K562 (cell line): ENCODE results near the gene GALR1. TPM values are rescaled to one million over a fixed set of nuclear protein-coding genes. Genes with fewer than 3 reads are reported as not detected.

Source experiments
- ATAC-seq: fragments of 200-7000 bp; cut with Tn5 transposase; 3 replicates; pipeline ENCODE4 v1.9.1; 2020; ENCODE audit warnings: moderate library complexity
- BruUV-seq: library from RNA; stranded (reverse); fragments of 400-500 nt; replicated peaks from 2 replicates; lab custom pipeline; 2021; lab: Mats Ljungman, UMichigan
- CTCF ChIA-PET: fragments of 300-600 bp; formaldehyde crosslinking; extraction: SDS; loops from one replicate; lab custom pipeline; 2021; ENCODE audit warnings: low intra/inter-chr PET ratio; lab: Yijun Ruan, JAX
- POLR2A ChIA-PET: fragments of 300-600, 350-650 bp; sonication (Branson Sonifier 250); formaldehyde crosslinking; extraction: SDS; loops from one replicate; lab custom pipeline; 2021; ENCODE audit warnings: antibody characterized with exemption, inconsistent platforms; lab: Yijun Ruan, JAX
- DNase-seq, 4 experiments: peaks; one replicate each; pipeline versions ENCODE4 v3.0.0 to v3.0.0-alpha.2; 2011 to 2018; ENCODE audit warnings: low spot score in 3 of 4, mixed read lengths in 3 of 4; ENCODE audit errors: extremely low read depth in 1 of 4
- FAIRE-seq: peaks from 2 replicates; lab custom pipeline; 2011; peaks lifted over from hg19 to GRCh38; lab: Jason Lieb, UNC
- H2AFZ ChIP-seq: 2 replicates; pipeline ENCODE4 v1.6.0; 2011; ENCODE audit warnings: low read depth, low read length, control low read depth, inconsistent platforms
- H3K27ac ChIP-seq: fragments of 200-600 bp; 3 replicates; pipeline ENCODE4 v1.8.0; 2011; ENCODE audit warnings: low read depth, mild to moderate bottlenecking, control low read depth, inconsistent platforms, low read length, moderate library complexity, mixed read lengths; ENCODE audit errors: extremely low read depth
- H3K27me3 ChIP-seq, 2 experiments: fragments of 300-600 bp in 1 of 2; 2 replicates in 1 of 2; 3 replicates in 1 of 2; pipeline versions ENCODE4 v1.6.0 to v1.8.0; 2011; ENCODE audit warnings: inconsistent platforms in 2 of 2, low read length in 2 of 2, mild to moderate bottlenecking in 1 of 2, mixed read lengths in 1 of 2, moderate library complexity in 1 of 2; ENCODE audit not compliant: control insufficient read depth in 2 of 2, insufficient read depth in 2 of 2
- H3K36me3 ChIP-seq: fragments of 300-600 bp; 3 replicates; pipeline ENCODE4 v1.8.0; 2011; ENCODE audit warnings: mild to moderate bottlenecking, low read length, inconsistent platforms; ENCODE audit not compliant: control insufficient read depth, insufficient read depth
- H3K4me1 ChIP-seq, 2 experiments: fragments of 200-600 bp in 1 of 2; replicated peaks in 1 of 2; 2 replicates in 1 of 2; 3 replicates in 1 of 2; pipeline versions ENCODE4 v1.5.1 to v1.8.0; 2011; ENCODE audit warnings: inconsistent platforms in 2 of 2, low read length in 2 of 2, mild to moderate bottlenecking in 1 of 2, mixed read lengths in 1 of 2, moderate library complexity in 1 of 2; ENCODE audit not compliant: control insufficient read depth in 2 of 2, insufficient read depth in 2 of 2
- H3K4me2 ChIP-seq: 2 replicates; pipeline ENCODE4 v1.6.1; 2011; ENCODE audit warnings: low read length, control low read depth, inconsistent platforms, mixed read lengths; ENCODE audit not compliant: insufficient read depth
- H3K4me3 ChIP-seq: fragments of 200-600 bp; sonication (generic), shearing (Covaris generic); 2 replicates; pipeline ENCODE4 v1.5.1; 2016; ENCODE audit warnings: control low read depth, inconsistent platforms
- H3K79me2 ChIP-seq: fragments of 200-600 bp; 3 replicates; pipeline ENCODE4 v1.8.0; 2011; ENCODE audit warnings: low read length, inconsistent platforms; ENCODE audit not compliant: control insufficient read depth, insufficient read depth
- H3K9ac ChIP-seq, 2 experiments: 2 replicates each; pipeline versions ENCODE4 v1.6.0 to v1.6.1; 2011; ENCODE audit warnings: low read depth in 2 of 2, low read length in 2 of 2, control low read depth in 1 of 2, inconsistent platforms in 1 of 2, mild to moderate bottlenecking in 1 of 2, mixed read lengths in 1 of 2; ENCODE audit not compliant: insufficient read depth in 1 of 2
- H3K9me1 ChIP-seq: one replicate; pipeline ENCODE4 v1.6.0; 2011; ENCODE audit warnings: inconsistent platforms, mild to moderate bottlenecking, low read length, moderate library complexity; ENCODE audit not compliant: control insufficient read depth, insufficient read depth
- H3K9me3 ChIP-seq: replicated peaks from 2 replicates; pipeline ENCODE4 v1.5.1; 2011; ENCODE audit warnings: low read depth, low read length, inconsistent platforms; ENCODE audit not compliant: control insufficient read depth, insufficient read depth
- H4K20me1 ChIP-seq: replicated peaks from 2 replicates; pipeline ENCODE4 v1.6.1; 2011; ENCODE audit warnings: low read length, inconsistent platforms, mixed read lengths; ENCODE audit not compliant: control insufficient read depth, insufficient read depth
- CREM ChIP-seq: IDR thresholded peaks from 2 replicates; pipeline ENCODE4 v1.6.1; 2014; ENCODE audit warnings: antibody characterized with exemption, low read depth
- CTBP1 ChIP-seq: fragments of 450-650 bp; IDR thresholded peaks from 2 replicates; pipeline ENCODE4 v1.6.1; 2016; ENCODE audit warnings: borderline replicate concordance
- HBP1 ChIP-seq: fragments of 450-650 bp; formaldehyde crosslinking; IDR thresholded peaks from 2 replicates; pipeline ENCODE4 v1.4.0; 2022; ENCODE audit warnings: missing genetic modification characterization
- MEIS2 ChIP-seq: fragments of 450-650 bp; IDR thresholded peaks from 2 replicates; pipeline ENCODE4 v1.6.1; 2014; ENCODE audit warnings: mild to moderate bottlenecking; ENCODE audit not compliant: partially characterized antibody
- MITF ChIP-seq: IDR thresholded peaks from 2 replicates; pipeline ENCODE4 v1.6.1; 2014; ENCODE audit warnings: antibody characterized with exemption
- TCF7L2 ChIP-seq: fragments of 150-350 bp; IDR thresholded peaks from 2 replicates; pipeline ENCODE4 v1.6.1; 2016; ENCODE audit warnings: low read depth, mild to moderate bottlenecking, low read length, moderate library complexity
- THAP12 ChIP-seq: fragments of 250-450 bp; sonication (Bioruptor Pico); IDR thresholded peaks from 2 replicates; pipeline ENCODE4 v1.9.0; 2021; ENCODE audit warnings: mild to moderate bottlenecking, inconsistent platforms
- YBX1 ChIP-seq: fragments of 450-650 bp; IDR thresholded peaks from 2 replicates; pipeline ENCODE4 v1.7.1; 2016; ENCODE audit warnings: mild to moderate bottlenecking
- ZNF253 ChIP-seq: fragments of 250-450 bp; sonication (Bioruptor Pico); conservative IDR thresholded peaks from 2 replicates; pipeline ENCODE4 v1.6.1; 2021; ENCODE audit warnings: mild to moderate bottlenecking
- WGBS: fragments of 100-300 bp; shearing (Covaris generic); methylation state at CpG from one replicate; pipeline ENCODE4 v1.1.6; 2016; ENCODE audit warnings: low coverage, mixed read lengths; ENCODE audit not compliant: insufficient coverage; ENCODE audit errors: missing lambda C conversion rate; 5-methylcytosine and 5-hydroxymethylcytosine counted together
- in situ Hi-C: fragments of 300-500 bp; cut with MboI; formaldehyde crosslinking; loops from 4 replicates; pipeline ENCODE4 v1.15.0; 2018; ENCODE audit warnings: inconsistent platforms, mixed read lengths
- intact Hi-C: fragments of 100-400 bp; cut with micrococcal nuclease; formaldehyde crosslinking; loops from 2 replicates; pipeline ENCODE4 v1.14.2; 2022
- polyA plus RNA-seq, 8 experiments: library from polyadenylated mRNA; depleted of rRNA in 4 of 8; stranded (reverse) in 5 of 8; unstranded in 3 of 8; fragments of >200 nt; fragmentation: Nextera tagmentation in 2 of 8; fragmentation: Illumina TruSeq in 1 of 8; extraction: Ambion mirVana in 2 of 8; extraction: Trizol in 1 of 8; gene quantifications; 2 replicates each; pipeline versions ENCODE4 v1.2.1 to v1.2.3, GENCODE V29; 2011 to 2014; ENCODE audit warnings: inconsistent platforms in 1 of 8, missing spikeins in 1 of 8
- total RNA-seq, 7 experiments: library from RNA; depleted of rRNA in 6 of 7; stranded (reverse); fragments of >200 nt in 6 of 7; fragmentation: Illumina TruSeq in 2 of 7; extraction: Trizol in 2 of 7; gene quantifications; 2 replicates each; pipeline versions ENCODE4 v1.2.1 to v1.2.3, GENCODE V29; 2011 to 2021; ENCODE audit warnings: low replicate concordance in 1 of 7
- TF ChIP-seq, protein P1 (sequence below): sonication (generic); formaldehyde crosslinking; IDR thresholded peaks from 2 replicates; pipeline ENCODE4 v1.8.1; 2023; ENCODE audit warnings: mild to moderate bottlenecking, missing genetic modification reagents

Gene GALR1
- total and polyA plus RNA-seq, 9 of the 15 experiments (the other 6 are each of a cell fraction or from before 2014, with no cell fraction given): not detected

DNA sequence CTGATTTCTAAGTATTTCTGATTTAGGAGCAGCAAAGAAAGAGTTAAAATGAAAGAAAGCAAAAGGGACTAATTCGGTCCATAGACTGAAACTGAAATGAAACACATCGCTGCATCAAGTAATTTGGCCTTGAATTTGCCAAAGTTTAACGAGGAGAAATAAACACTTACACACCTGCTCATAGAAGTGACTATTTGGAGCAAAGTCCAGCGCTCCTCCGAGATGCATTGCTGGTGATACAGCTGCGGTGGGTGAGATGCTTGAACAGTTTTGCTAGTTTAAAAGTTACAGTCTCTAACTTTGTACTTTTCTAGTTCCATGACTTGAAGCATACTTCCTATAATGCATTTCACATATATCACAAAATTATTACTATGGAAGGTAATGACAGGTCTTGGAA, 18.3 kb downstream of the GALR1 start:
- H2AFZ ChIP-seq: no peak overlapping the region
- no peak overlapping the region for H3K9ac ChIP-seq
- H3K4me1 ChIP-seq: no peaks in the 10 kb centered on the region
- no peaks in the 10 kb centered on the region for H3K9me1 ChIP-seq
- H3K79me2 ChIP-seq: no peaks in the 10 kb centered on the region
- no peak for TF ChIP-seq YBX1
- no peak for TF ChIP-seq CREM
- intact Hi-C loops (no loop called here), in situ Hi-C loops (no loop called here)
- H3K27me3 ChIP-seq: no peaks in the 10 kb centered on the region
- no peak for DNase-seq
- no peaks in the 10 kb centered on the region for H3K9me3 ChIP-seq
- 0% methylated on average over 6 of the region's 6 CpGs for WGBS
- ChIA-PET POLR2A (no interaction called here), CTCF (no interaction called here)
- H4K20me1 ChIP-seq: no peaks in the 10 kb centered on the region
- H3K27ac ChIP-seq: no peak overlapping the region
- H3K4me3 ChIP-seq: no peak overlapping the region
- no TSS peak for BruUV-seq
- H3K36me3 ChIP-seq: no peaks in the 10 kb centered on the region
- no peak for FAIRE-seq
- ATAC-seq: no peak
- H3K4me2 ChIP-seq: no peak overlapping the region

DNA sequence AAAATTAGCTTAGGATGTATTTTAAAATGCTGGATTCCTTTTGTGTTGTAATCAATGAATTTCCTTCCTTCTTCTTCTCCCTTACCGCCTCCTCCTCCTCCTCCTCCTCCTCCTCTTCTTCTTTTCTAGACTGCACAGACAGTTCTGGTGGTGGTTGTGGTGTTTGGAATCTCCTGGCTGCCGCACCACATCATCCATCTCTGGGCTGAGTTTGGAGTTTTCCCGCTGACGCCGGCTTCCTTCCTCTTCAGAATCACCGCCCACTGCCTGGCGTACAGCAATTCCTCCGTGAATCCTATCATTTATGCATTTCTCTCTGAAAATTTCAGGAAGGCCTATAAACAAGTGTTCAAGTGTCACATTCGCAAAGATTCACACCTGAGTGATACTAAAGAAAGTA, 18.8 kb downstream of the GALR1 start:
- intact Hi-C loops: no loop called here
- POLR2A ChIA-PET: no interaction called here
- WGBS: 5% methylated on average over 3 of the region's 9 CpGs

More for the DNA sequence above, 18.8 kb downstream of the GALR1 start:
- H3K9ac ChIP-seq: no peak overlapping the region
- TF ChIP-seq HBP1 (CRISPR knock-in tag): no peak
- no peak for TF ChIP-seq CTBP1
- TF ChIP-seq TCF7L2: no peak
- TF ChIP-seq MITF: no peak
- TF ChIP-seq THAP12 (CRISPR knock-in tag): no peak
- no peak for TF ChIP-seq MEIS2
- no peak for TF ChIP-seq ZNF253 (CRISPR knock-in tag)
- TF ChIP-seq, protein P1, sequence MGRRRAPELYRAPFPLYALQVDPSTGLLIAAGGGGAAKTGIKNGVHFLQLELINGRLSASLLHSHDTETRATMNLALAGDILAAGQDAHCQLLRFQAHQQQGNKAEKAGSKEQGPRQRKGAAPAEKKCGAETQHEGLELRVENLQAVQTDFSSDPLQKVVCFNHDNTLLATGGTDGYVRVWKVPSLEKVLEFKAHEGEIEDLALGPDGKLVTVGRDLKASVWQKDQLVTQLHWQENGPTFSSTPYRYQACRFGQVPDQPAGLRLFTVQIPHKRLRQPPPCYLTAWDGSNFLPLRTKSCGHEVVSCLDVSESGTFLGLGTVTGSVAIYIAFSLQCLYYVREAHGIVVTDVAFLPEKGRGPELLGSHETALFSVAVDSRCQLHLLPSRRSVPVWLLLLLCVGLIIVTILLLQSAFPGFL (CRISPR knock-in tag): no peak
- TF ChIP-seq, all 486 proteins: peak for 0
- Histone ChIP-seq H3K4me1 (no peaks in the 10 kb centered on the region), H3K79me2 (no peaks in the 10 kb centered on the region), H3K36me3 (no peaks in the 10 kb centered on the region), H4K20me1 (no peaks in the 10 kb centered on the region), H3K9me1 (no peaks in the 10 kb centered on the region), H3K4me2 (no peak overlapping the region), H3K27ac (no peak overlapping the region), H3K4me3 (no peak overlapping the region), H3K9me3 (no peaks in the 10 kb centered on the region), H2AFZ (no peak overlapping the region), H3K27me3 (no peaks in the 10 kb centered on the region)
- FAIRE-seq (no peak), DNase-seq (no peak), ATAC-seq (no peak)
- CTCF ChIA-PET: no interaction called here
- BruUV-seq: no TSS peak
- in situ Hi-C loops: no loop called here
